Ovary (tissue), 3 donors: ENCODE measurements around the gene MOSMO.

ENCODE experiments used
- POLR2A ChIP-seq: fragments of 450-650 bp; IDR thresholded peaks from one replicate; pipeline ENCODE4 v1.6.1; 2017; ENCODE audit warnings: antibody characterized with exemption, mild to moderate bottlenecking, moderate library complexity
- TF ChIP-seq, protein P1 (sequence below), 3 donors: fragments of 450-650 bp in 2 of 3; fragments of 200-600 bp in 1 of 3; IDR thresholded peaks; one replicate each; pipeline versions ENCODE4 v1.5.1 to v1.8.0; 2016 to 2022; ENCODE audit warnings: antibody characterized with exemption in 3 of 3, mild to moderate bottlenecking in 1 of 3
- donor health status: DM: no; HTN: no; CAD: no.

DNA sequence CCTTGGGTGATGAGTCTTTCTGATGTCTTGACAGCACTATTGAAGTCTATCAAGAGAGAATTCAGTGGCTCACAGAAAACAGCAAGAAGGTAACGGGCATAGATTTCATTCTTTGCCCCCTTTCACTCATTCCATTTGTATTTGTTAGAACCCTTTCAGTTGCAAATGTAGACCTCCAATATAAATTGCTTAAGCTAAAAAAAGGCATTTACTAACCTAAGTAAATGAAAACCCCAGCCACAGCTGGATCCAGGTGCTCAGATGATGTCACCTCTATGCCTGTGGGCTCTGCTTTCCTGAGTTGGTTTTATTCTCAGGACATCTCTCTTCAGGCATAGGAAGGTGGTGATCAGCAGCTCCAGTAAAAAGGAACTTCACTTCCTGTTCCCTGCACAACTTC lies 95.5 kb downstream of the MOSMO start:
- TF ChIP-seq, protein P1, sequence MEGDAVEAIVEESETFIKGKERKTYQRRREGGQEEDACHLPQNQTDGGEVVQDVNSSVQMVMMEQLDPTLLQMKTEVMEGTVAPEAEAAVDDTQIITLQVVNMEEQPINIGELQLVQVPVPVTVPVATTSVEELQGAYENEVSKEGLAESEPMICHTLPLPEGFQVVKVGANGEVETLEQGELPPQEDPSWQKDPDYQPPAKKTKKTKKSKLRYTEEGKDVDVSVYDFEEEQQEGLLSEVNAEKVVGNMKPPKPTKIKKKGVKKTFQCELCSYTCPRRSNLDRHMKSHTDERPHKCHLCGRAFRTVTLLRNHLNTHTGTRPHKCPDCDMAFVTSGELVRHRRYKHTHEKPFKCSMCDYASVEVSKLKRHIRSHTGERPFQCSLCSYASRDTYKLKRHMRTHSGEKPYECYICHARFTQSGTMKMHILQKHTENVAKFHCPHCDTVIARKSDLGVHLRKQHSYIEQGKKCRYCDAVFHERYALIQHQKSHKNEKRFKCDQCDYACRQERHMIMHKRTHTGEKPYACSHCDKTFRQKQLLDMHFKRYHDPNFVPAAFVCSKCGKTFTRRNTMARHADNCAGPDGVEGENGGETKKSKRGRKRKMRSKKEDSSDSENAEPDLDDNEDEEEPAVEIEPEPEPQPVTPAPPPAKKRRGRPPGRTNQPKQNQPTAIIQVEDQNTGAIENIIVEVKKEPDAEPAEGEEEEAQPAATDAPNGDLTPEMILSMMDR (IDR thresholded peaks at IDR 0.05), result no peak
- no peak for TF ChIP-seq POLR2A
